MM.1S (cell line): ENCODE measurements around the gene SNX27.
"Not testable (repeated sequence)": the region's sequence is repeated elsewhere in the genome, so short reads cannot be mapped to it uniquely, and the experiment has no call there.

Source experiments
- DNase-seq: peaks from one replicate; pipeline ENCODE4 v3.0.0-alpha.2; 2015
- H2AFZ ChIP-seq: fragments of 300-600 bp; sonication (generic); 2 replicates; pipeline ENCODE4 v1.6.0; 2016; ENCODE audit warnings: antibody characterized with exemption, low read length
- H3F3A ChIP-seq: fragments of 300-600 bp; sonication (generic); 2 replicates; pipeline ENCODE4 v1.6.1; 2016; ENCODE audit warnings: mild to moderate bottlenecking, antibody characterized with exemption, low read length, moderate library complexity, mixed read lengths; ENCODE audit not compliant: insufficient read depth
- H3K27ac ChIP-seq: fragments of 300-600 bp; sonication (generic); 2 replicates; pipeline ENCODE4 v1.5.1; 2016; ENCODE audit warnings: mild to moderate bottlenecking, low read length
- H3K27me3 ChIP-seq: fragments of 300-600 bp; sonication (generic); replicated peaks from 2 replicates; pipeline ENCODE4 v1.6.0; 2016; ENCODE audit warnings: low read length; ENCODE audit not compliant: insufficient read depth
- H3K36me3 ChIP-seq: fragments of 300-600 bp; sonication (generic); replicated peaks from 2 replicates; pipeline ENCODE4 v1.6.1; 2016; ENCODE audit warnings: mild to moderate bottlenecking, low read length, mixed read lengths; ENCODE audit not compliant: insufficient read depth
- H3K4me1 ChIP-seq: fragments of 300-600 bp; sonication (generic); 2 replicates; pipeline ENCODE4 v1.6.1; 2016; ENCODE audit warnings: low read length, mixed read lengths
- H3K4me2 ChIP-seq: fragments of 300-600 bp; sonication (generic); 2 replicates; pipeline ENCODE4 v1.6.0; 2016; ENCODE audit warnings: low read depth, low read length
- H3K4me3 ChIP-seq: fragments of 300-600 bp; sonication (generic); 2 replicates; pipeline ENCODE4 v1.5.1; 2016; ENCODE audit warnings: low read length, mixed read lengths
- H3K79me2 ChIP-seq: fragments of 300-600 bp; sonication (generic); 2 replicates; pipeline ENCODE4 v1.6.1; 2016; ENCODE audit warnings: mixed run types, low read length, mixed read lengths
- H3K9ac ChIP-seq: fragments of 300-600 bp; sonication (generic); 2 replicates; pipeline ENCODE4 v1.6.1; 2016; ENCODE audit warnings: low read length, mixed read lengths
- H3K9me2 ChIP-seq: fragments of 300-600 bp; sonication (generic); replicated peaks from 2 replicates; pipeline ENCODE4 v1.6.1; 2016; ENCODE audit warnings: mild to moderate bottlenecking, low read length, mixed read lengths; ENCODE audit not compliant: insufficient read depth
- H3K9me3 ChIP-seq: fragments of 300-600 bp; sonication (generic); replicated peaks from 2 replicates; pipeline ENCODE4 v1.6.1; 2016; ENCODE audit warnings: mild to moderate bottlenecking, low read length, mixed read lengths; ENCODE audit not compliant: insufficient read depth
- H4K20me1 ChIP-seq: fragments of 300-600 bp; sonication (generic); 2 replicates; pipeline ENCODE4 v1.6.1; 2016; ENCODE audit warnings: mild to moderate bottlenecking, low read length, moderate library complexity, mixed read lengths; ENCODE audit not compliant: insufficient read depth
- CTCF ChIP-seq: fragments of 300-600 bp; sonication (generic); IDR thresholded peaks from 2 replicates; pipeline ENCODE4 v1.5.1; 2016; ENCODE audit warnings: antibody characterized with exemption, low read length, mixed read lengths
- EZH2 ChIP-seq: fragments of 300-600 bp; sonication (generic); optimal IDR thresholded peaks from 2 replicates; pipeline ENCODE3; 2017; ENCODE audit warnings: low read depth, mild to moderate bottlenecking, antibody characterized with exemption, low read length, mixed read lengths
- EZH2phosphoT487 ChIP-seq: fragments of 300-600 bp; sonication (generic); IDR thresholded peaks from 2 replicates; pipeline ENCODE4 v1.6.1; 2018; ENCODE audit warnings: antibody characterized with exemption, low read length

Gene SNX27

DNA sequence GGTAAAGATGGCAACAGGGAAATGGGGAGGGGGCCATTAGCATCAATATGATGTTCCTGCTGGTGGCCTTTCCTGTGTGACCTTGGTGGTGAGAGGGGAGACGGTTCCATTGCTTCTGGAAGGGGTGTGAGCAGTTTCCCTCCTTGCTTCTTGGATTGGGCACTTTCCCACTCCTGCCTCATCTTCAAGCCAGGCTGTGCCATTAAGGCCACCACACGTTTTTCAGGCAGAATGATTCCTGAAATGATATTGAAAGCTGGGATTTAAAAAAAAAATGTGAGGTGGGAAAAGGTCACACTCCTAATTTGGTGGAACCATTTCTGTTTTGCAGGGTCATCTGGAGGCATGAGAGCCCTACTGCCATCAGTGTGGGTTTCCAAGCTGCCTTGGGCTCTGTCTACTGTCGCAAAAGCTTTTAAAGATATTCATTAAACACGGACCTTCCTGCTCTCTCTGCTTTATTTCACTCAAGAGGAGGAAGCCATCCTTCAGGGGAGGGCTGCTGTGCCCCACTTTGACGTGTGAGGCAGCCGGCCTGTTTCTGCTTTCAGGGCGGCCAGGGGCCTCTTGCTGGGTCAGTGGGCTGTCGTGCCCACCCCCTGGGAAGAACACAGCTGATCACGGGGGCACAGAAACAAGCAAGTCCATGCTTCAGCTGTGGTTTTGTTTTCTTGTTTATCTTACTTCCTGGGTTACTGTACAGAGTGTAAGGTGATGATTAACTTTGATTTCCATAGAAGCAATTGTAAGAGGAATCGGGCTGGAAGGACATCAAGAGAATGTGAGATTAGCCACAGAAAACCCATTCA, 117.5 kb downstream of the SNX27 start:
- no peaks in the 10 kb centered on the region for H3K79me2 ChIP-seq
- H3K27me3 ChIP-seq: peaks cover 35% of the 10 kb centered on the region
- H3K4me1 ChIP-seq: no peaks in the 10 kb centered on the region
- H3K36me3 ChIP-seq: no peaks in the 10 kb centered on the region
- H3K4me3 ChIP-seq: no peak overlapping the region
- no peak overlapping the region for H2AFZ ChIP-seq
- no peak for TF ChIP-seq EZH2
- no peak for TF ChIP-seq CTCF
- no peak for TF ChIP-seq EZH2phosphoT487
- no peak overlapping the region for H3K27ac ChIP-seq
- H3K9me2 ChIP-seq: no peaks in the 10 kb centered on the region
- no peaks in the 10 kb centered on the region for H4K20me1 ChIP-seq
- no peak overlapping the region for H3K9ac ChIP-seq
- no peak for DNase-seq
- H3K9me3 ChIP-seq: no peaks in the 10 kb centered on the region
- H3F3A ChIP-seq: no peaks in the 10 kb centered on the region
- no peak overlapping the region for H3K4me2 ChIP-seq

DNA sequence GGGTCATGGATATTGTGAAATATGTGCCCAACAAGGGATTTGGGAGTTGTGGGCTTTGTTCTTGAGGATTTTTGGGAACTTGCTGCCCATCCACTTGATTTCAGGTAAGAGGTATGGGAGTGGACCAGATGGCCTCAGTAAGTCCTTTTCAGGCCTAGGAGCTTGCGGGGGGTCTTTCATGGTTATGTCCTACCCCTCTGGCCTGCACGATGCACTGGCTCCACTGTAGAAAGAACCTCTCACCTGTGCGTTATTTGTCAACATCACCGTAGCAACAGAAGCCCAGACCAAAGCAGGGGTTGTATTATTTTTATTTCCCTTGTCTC, 118.1 kb downstream of the SNX27 start:
- Histone ChIP-seq H3K79me2 (no peaks in the 10 kb centered on the region), H3K9me3 (no peaks in the 10 kb centered on the region), H3K9me2 (no peaks in the 10 kb centered on the region), H3K9ac (no peak overlapping the region), H3K27me3 (peaks cover 32% of the 10 kb centered on the region), H4K20me1 (no peaks in the 10 kb centered on the region), H3K27ac (no peak overlapping the region), H3K4me1 (no peaks in the 10 kb centered on the region), H2AFZ (no peak overlapping the region), H3K4me3 (no peak overlapping the region), H3K36me3 (no peaks in the 10 kb centered on the region), H3F3A (no peaks in the 10 kb centered on the region), H3K4me2 (no peak overlapping the region)
- no peak for DNase-seq
- TF ChIP-seq EZH2 (no peak), CTCF (no peak)

DNA sequence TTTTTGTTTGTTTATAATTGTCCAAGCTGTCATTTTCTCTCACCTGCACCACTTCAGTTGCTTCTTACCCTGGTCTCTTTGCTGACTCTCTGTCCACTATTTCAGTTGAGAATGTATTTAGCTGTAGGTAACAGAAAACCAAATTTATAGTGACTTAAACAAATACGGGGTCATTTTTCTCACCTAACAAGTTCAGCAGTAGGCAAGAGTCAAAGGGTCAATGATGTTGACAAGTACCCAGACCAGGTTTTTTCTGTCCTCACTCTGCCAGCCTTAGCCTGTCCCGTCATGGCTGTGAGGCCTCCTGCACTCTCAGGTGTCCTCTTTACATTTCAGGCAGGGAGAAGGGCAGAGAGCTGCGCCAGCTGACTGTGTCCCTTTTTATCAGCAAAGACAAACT, 121.3 kb downstream of the SNX27 start:
- H3K27me3 ChIP-seq: peaks cover 11% of the 10 kb centered on the region
- no peaks in the 10 kb centered on the region for H3K9me3 ChIP-seq
- no peak for DNase-seq
- H3K9me2 ChIP-seq: no peaks in the 10 kb centered on the region
- no peaks in the 10 kb centered on the region for H3K79me2 ChIP-seq
- no peaks in the 10 kb centered on the region for H3K36me3 ChIP-seq
- H2AFZ ChIP-seq: no peak overlapping the region
- H3K4me3 ChIP-seq: no peak overlapping the region
- H3K4me1 ChIP-seq: no peaks in the 10 kb centered on the region
- H4K20me1 ChIP-seq: no peaks in the 10 kb centered on the region
- no peak overlapping the region for H3K27ac ChIP-seq
- H3K9ac ChIP-seq: no peak overlapping the region
- no peaks in the 10 kb centered on the region for H3F3A ChIP-seq
- H3K4me2 ChIP-seq: no peak overlapping the region
- TF ChIP-seq EZH2: no peak
- no peak for TF ChIP-seq CTCF
- no peak for TF ChIP-seq EZH2phosphoT487

DNA sequence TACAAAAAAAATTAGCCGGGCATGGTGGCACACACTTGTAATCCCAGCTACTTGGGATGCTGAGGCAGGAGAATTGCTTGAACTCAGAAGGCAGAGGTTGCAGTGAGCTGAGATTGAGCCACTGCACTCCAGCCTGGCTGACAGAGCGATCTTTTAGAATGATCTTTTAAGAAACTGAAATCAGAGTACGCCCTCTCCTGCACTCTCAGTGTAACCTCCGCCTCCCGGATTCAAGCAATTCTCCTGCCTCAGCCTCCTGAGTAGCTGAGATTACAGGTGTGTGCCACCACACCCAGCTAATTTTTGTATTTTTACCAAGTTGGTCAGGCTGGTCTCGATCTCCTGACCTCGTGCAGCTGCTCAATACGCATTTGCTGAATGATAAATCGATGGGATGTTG, 122.1 kb downstream of the SNX27 start:
- H3K79me2 ChIP-seq, H3K9me2 ChIP-seq, H4K20me1 ChIP-seq, H3F3A ChIP-seq, H3K4me2 ChIP-seq, H3K27ac ChIP-seq, H3K4me3 ChIP-seq, H3K27me3 ChIP-seq, H3K4me1 ChIP-seq, H2AFZ ChIP-seq, DNase-seq, H3K36me3 ChIP-seq, H3K9me3 ChIP-seq, H3K9ac ChIP-seq: not testable (repeated sequence)
